A549 (cell line): ENCODE measurements around the gene KCTD15. TPM values are rescaled to one million over a fixed set of nuclear protein-coding genes. Genes with fewer than 3 reads are reported as not detected.

Experiments used
- ATAC-seq, 2 experiments: fragments of 200-7000 bp in 1 of 2; fragments of >200 bp in 1 of 2; cut with Nextera tagmentation in 1 of 2; cut with Tn5 transposase in 1 of 2; 3 replicates each; pipeline versions ENCODE4 v1.8.0 to v1.9.1; 2018 to 2020; ENCODE audit warnings: mild to moderate bottlenecking in 1 of 2, moderate library complexity in 1 of 2
- CTCF ChIA-PET: fragments of 300-600 bp; sonication (Branson Sonifier 250); formaldehyde crosslinking; extraction: SDS; loops from one replicate; lab custom pipeline; 2021; ENCODE audit warnings: antibody characterized with exemption, inconsistent platforms; lab: Yijun Ruan, JAX
- POLR2A ChIA-PET: fragments of 350-600 bp; formaldehyde crosslinking; extraction: SDS; loops from one replicate; lab custom pipeline; 2021; ENCODE audit warnings: antibody characterized with exemption, inconsistent platforms; lab: Yijun Ruan, JAX
- DNase-seq, 2 experiments: peaks; one replicate each; pipeline versions ENCODE4 v3.0.0 to v3.0.0-alpha.2; 2011 to 2016; ENCODE audit warnings: low read depth in 1 of 2, low spot score in 1 of 2
- FAIRE-seq: peaks from 2 replicates; lab custom pipeline; 2011; peaks lifted over from hg19 to GRCh38; lab: Jason Lieb, UNC
- H3K27ac ChIP-seq, 2 experiments: fragments of >200 bp; sonication (Bioruptor Twin); formaldehyde crosslinking; 3 replicates each; pipeline ENCODE4 v1.5.1; 2016 to 2017
- H3K4me1 ChIP-seq: fragments of >200 bp; sonication (Bioruptor Twin); formaldehyde crosslinking; 3 replicates; pipeline ENCODE4 v1.6.1; 2016
- H3K4me2 ChIP-seq: fragments of >200 bp; sonication (Bioruptor Twin); formaldehyde crosslinking; 3 replicates; pipeline ENCODE4 v1.6.1; 2016
- H3K4me3 ChIP-seq: fragments of >200 bp; sonication (Bioruptor Twin); formaldehyde crosslinking; 3 replicates; pipeline ENCODE4 v1.5.1; 2016
- H3K9me3 ChIP-seq: fragments of >200 bp; sonication (Bioruptor Twin); formaldehyde crosslinking; 3 replicates; pipeline ENCODE4 v1.6.1; 2016
- CHD2 ChIP-seq: fragments of 150-350 bp; IDR thresholded peaks from 2 replicates; pipeline ENCODE4 v1.6.1; 2014; ENCODE audit warnings: low read length; ENCODE audit not compliant: partially characterized antibody
- E2F6 ChIP-seq: IDR thresholded peaks from 2 replicates; pipeline ENCODE4 v1.6.1; 2012; ENCODE audit warnings: low read depth, borderline replicate concordance
- FOXS1 ChIP-seq: fragments of 250-450 bp; sonication (Bioruptor Pico); IDR thresholded peaks from 2 replicates; pipeline ENCODE4 v1.5.0; 2020; ENCODE audit warnings: mild to moderate bottlenecking, moderate library complexity
- HES2 ChIP-seq: fragments of >200 bp; sonication (Bioruptor Twin); formaldehyde crosslinking; IDR thresholded peaks from 2 replicates; pipeline ENCODE4 v1.6.1; 2016
- HMGXB4 ChIP-seq: fragments of 250-450 bp; sonication (Bioruptor Pico); IDR thresholded peaks from 2 replicates; pipeline ENCODE4 v1.5.0; 2021; ENCODE audit warnings: mild to moderate bottlenecking, moderate library complexity, borderline replicate concordance
- HOXA7 ChIP-seq: fragments of 250-450 bp; sonication (Bioruptor Pico); IDR thresholded peaks from 2 replicates; pipeline ENCODE4 v1.5.0; 2020; ENCODE audit warnings: mild to moderate bottlenecking, moderate library complexity
- HOXB5 ChIP-seq: fragments of 250-450 bp; sonication (Bioruptor Pico); IDR thresholded peaks from 2 replicates; pipeline ENCODE4 v1.5.0; 2020; ENCODE audit warnings: mild to moderate bottlenecking, moderate library complexity
- JUN ChIP-seq, 2 experiments: fragments of >200 bp; sonication (Bioruptor Twin); formaldehyde crosslinking; IDR thresholded peaks; 2 replicates in 1 of 2; 3 replicates in 1 of 2; pipeline ENCODE4 v1.6.1; 2016 to 2017
- JUNB ChIP-seq: fragments of >200 bp; sonication (Bioruptor Twin); formaldehyde crosslinking; IDR thresholded peaks from 2 replicates; pipeline ENCODE4 v1.6.1; 2016
- MAX ChIP-seq: IDR thresholded peaks from 2 replicates; pipeline ENCODE4 v1.6.1; 2012
- MAZ ChIP-seq: fragments of 150-350 bp; IDR thresholded peaks from 2 replicates; pipeline ENCODE4 v1.6.1; 2014; ENCODE audit warnings: antibody characterized with exemption, low read depth, low read length, borderline replicate concordance
- MYC ChIP-seq: IDR thresholded peaks from 2 replicates; pipeline ENCODE4 v1.6.1; 2012; ENCODE audit warnings: mild to moderate bottlenecking, inconsistent platforms, low read length, improper control_type of control experiment, borderline replicate concordance
- NPAS2 ChIP-seq: fragments of 250-450 bp; sonication (Bioruptor Pico); IDR thresholded peaks from 2 replicates; pipeline ENCODE4 v1.8.0; 2022; ENCODE audit warnings: mild to moderate bottlenecking, moderate library complexity, borderline replicate concordance
- POLR2A ChIP-seq: IDR thresholded peaks from 2 replicates; pipeline ENCODE4 v1.6.1; 2012; ENCODE audit warnings: mild to moderate bottlenecking, low read length
- RAD21 ChIP-seq, 2 experiments: fragments of >200 bp in 1 of 2; sonication (Bioruptor Twin) in 1 of 2; formaldehyde crosslinking in 1 of 2; IDR thresholded peaks in 1 of 2; conservative IDR thresholded peaks in 1 of 2; 2 replicates in 1 of 2; 3 replicates in 1 of 2; pipeline ENCODE4 v1.6.1; 2012 to 2018; ENCODE audit warnings: inconsistent platforms in 1 of 2
- RCOR1 ChIP-seq: fragments of 150-350 bp; IDR thresholded peaks from 2 replicates; pipeline ENCODE4 v1.6.1; 2014; ENCODE audit warnings: antibody characterized with exemption, low read length, low read depth
- TFCP2L1 ChIP-seq: fragments of 250-450 bp; sonication (Bioruptor Pico); IDR thresholded peaks from 2 replicates; pipeline ENCODE4 v1.5.0; 2021; ENCODE audit warnings: mild to moderate bottlenecking
- TP53 ChIP-seq: fragments of 250-450 bp; sonication (Bioruptor Pico); IDR thresholded peaks from 2 replicates; pipeline ENCODE4 v1.5.0; 2021; ENCODE audit warnings: mild to moderate bottlenecking, moderate library complexity
- ZNF302 ChIP-seq: fragments of 250-450 bp; sonication (Bioruptor Pico); IDR thresholded peaks from 2 replicates; pipeline ENCODE4 v1.9.0; 2021; ENCODE audit warnings: inconsistent platforms, mild to moderate bottlenecking, moderate library complexity
- WGBS: methylation state at CpG from one replicate; pipeline ENCODE4 v1.1.6; 2017; ENCODE audit errors: missing lambda C conversion rate; 5-methylcytosine and 5-hydroxymethylcytosine counted together
- polyA minus RNA-seq: library from RNA; depleted of rRNA, polyadenylated mRNA; stranded (reverse); fragments of >200 nt; gene quantifications from 2 replicates; pipeline ENCODE4 v1.2.3, GENCODE V29; 2011; rRNA and poly(A)+ RNA removed
- polyA plus RNA-seq, 4 experiments: library from polyadenylated mRNA; depleted of rRNA in 3 of 4; stranded (reverse); fragments of >200 nt; fragmentation: RNase III in 1 of 4; extraction: RNeasy Plus Mini Kit Qiagen cat#74134 plus additional on column Dnase treatment in 1 of 4; gene quantifications; 2 replicates in 3 of 4; 3 replicates in 1 of 4; pipeline ENCODE4 v1.2.3, GENCODE V29; 2011 to 2017
- TF ChIP-seq, protein P1 (sequence below): fragments of 450-650 bp; IDR thresholded peaks from 2 replicates; pipeline ENCODE4 v1.6.1; 2014; ENCODE audit warnings: antibody characterized with exemption
- TF ChIP-seq, protein P2 (sequence below): fragments of 200-600 bp; sonication (generic); IDR thresholded peaks from 2 replicates; pipeline ENCODE4 v1.6.1; 2016; ENCODE audit warnings: antibody characterized with exemption, mild to moderate bottlenecking, moderate library complexity

The KCTD15 gene, protein sequence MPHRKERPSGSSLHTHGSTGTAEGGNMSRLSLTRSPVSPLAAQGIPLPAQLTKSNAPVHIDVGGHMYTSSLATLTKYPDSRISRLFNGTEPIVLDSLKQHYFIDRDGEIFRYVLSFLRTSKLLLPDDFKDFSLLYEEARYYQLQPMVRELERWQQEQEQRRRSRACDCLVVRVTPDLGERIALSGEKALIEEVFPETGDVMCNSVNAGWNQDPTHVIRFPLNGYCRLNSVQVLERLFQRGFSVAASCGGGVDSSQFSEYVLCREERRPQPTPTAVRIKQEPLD
- polyA plus RNA-seq (2011; rRNA removed) = 54.0 and 55.7 TPM in 2 replicates
- 122 and 161 TPM in 2 replicates for polyA plus RNA-seq (2012; cell fraction: cytosol; rRNA removed)
- 266 and 321 TPM in 2 replicates for polyA plus RNA-seq (2012; cell fraction: nucleus; rRNA removed)
- polyA plus RNA-seq (2017; fragmentation: RNase III; extraction: RNeasy Plus Mini Kit Qiagen cat#74134 plus additional on column Dnase treatment) = 53.4 to 56.5 TPM (median 55.7 TPM) in 3 replicates
- polyA minus RNA-seq = 48.2 and 48.5 TPM in 2 replicates

DNA sequence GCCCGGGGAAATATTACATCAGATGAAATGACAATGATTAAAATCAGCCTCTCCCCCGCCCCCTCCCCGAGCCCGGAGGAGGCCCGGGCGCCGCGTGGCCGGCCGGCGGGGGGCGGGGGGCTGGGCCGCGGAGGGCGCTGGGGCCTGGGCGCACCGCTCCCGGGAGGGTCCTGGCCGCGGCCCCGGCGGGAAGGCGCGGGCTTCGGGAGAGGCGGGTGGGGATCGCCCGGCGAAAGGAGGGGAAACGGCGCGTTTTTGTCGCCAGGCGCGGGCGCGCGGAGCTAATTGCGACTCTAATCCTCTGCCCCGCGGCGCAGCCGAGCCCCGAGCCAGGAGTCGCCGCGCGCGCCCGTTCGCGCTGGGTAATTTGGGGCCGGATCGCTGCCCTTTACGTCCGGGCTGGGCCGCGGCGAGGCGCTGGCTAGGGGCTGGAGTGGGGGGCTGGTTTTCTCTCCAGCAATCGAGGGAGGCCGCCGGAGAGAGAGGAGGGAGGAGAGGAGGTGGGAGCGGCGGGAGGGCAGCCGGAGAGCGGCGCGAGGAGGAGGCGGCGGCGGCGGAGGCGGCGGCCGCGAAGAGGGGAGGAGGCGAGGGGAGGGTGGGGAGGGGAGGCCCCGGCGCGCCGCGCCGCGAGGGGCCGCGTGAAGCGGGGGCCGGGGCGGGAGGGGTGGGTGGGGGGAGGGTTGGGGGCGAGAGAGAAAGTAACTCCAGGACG is at the start of gene KCTD15:
Gene KCTD15 (plus strand): TSS at position 707 of the 712 bp plus-strand sequence. CDS start 3,585 bp downstream, outside the sequence.
- FAIRE-seq = no peak
- 3% methylated on average over 36 of the region's 92 CpGs for WGBS
- peak within 1 kb of the TSS; percentile 87 for H3K4me2 ChIP-seq
- H3K4me3 ChIP-seq = peak within 1 kb of the TSS; percentile 88
- TF ChIP-seq NPAS2 (no peak), TFCP2L1 (peak; percentile 86), HOXA7 (CRISPR knock-in tag) (peak; percentile 78; the same call in 1 of the 2 replicates), E2F6 (peak; percentile 46; the same call in 1 of the 2 replicates), MAZ (no peak), HOXB5 (CRISPR knock-in tag) (peak; percentile 15), RCOR1 (no peak), MYC (peak; percentile 96; the same call in 1 of the 2 replicates), MAX (peak; percentile 33), JUNB (no peak), CHD2 (peak; percentile 45), POLR2A (peak; percentile 57), HMGXB4 (CRISPR knock-in tag) (peak; percentile 71; the same call in 1 of the 2 replicates), HES2 (no peak), ZNF302 (no peak), TP53 (0 out of 2 replicates have a peak, but pooled peaks have one; percentile 56)
- TF ChIP-seq, protein P1, sequence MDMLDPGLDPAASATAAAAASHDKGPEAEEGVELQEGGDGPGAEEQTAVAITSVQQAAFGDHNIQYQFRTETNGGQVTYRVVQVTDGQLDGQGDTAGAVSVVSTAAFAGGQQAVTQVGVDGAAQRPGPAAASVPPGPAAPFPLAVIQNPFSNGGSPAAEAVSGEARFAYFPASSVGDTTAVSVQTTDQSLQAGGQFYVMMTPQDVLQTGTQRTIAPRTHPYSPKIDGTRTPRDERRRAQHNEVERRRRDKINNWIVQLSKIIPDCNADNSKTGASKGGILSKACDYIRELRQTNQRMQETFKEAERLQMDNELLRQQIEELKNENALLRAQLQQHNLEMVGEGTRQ = no peak
- TF ChIP-seq, all 56 proteins: peak for 10
- ChIA-PET POLR2A (interaction anchor here (0.9 to 2.7 kb wide), 9 partner anchors 8 to 376 kb away, joined by 3 to 14 read pairs (median 5); partner anchors contain the start of genes LSM14A and PEPD), CTCF (interaction anchor here (0.6 to 10.0 kb wide), 27 partner anchors 8 to 563 kb away, joined by 3 to 313 read pairs (median 5); no protein-coding TSS in a partner anchor)
- Histone ChIP-seq H3K4me1 (peaks cover 29% of the 10 kb centered on the region), H3K27ac (peak within 1 kb of the TSS; percentile 96 to 97), H3K9me3 (no peaks in the 10 kb centered on the region)
- ATAC-seq (peak; percentile 47 to 52), DNase-seq (peak in 1 of 2 experiments; percentile 66)

DNA sequence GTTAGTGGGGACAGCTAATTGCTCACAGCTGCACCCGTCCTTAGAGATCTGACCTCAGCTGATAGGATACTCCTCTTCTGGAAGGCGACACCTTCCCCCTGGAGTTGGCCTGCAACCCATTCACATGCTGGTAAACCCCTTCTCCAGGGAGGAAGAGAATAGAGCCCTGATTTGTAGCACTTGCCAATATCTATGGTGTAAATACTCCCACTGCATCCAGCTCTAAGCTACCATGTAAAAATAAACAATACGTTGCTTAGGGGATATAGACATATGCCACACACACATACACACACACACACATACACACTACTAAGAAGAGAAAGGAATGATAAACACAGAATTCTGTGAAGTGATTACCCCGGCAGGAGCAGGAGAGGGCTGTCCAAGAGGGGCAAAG is 49.4 kb upstream of the KCTD15 start:
- ChIA-PET CTCF (interaction anchor here (1.2 to 7.1 kb wide), 5 partner anchors 9 to 337 kb away, joined by 5 to 65 read pairs (median 9); no protein-coding TSS in a partner anchor), POLR2A (interaction anchor here (0.5 kb wide), 1 partner anchor 108 kb away, joined by 4 read pairs; no protein-coding TSS in a partner anchor)
- H3K27ac ChIP-seq = no peak overlapping the region
- FAIRE-seq = no peak
- no peaks in the 10 kb centered on the region for H3K9me3 ChIP-seq
- 1% methylated on average over 4 of the region's 4 CpGs for WGBS
- H3K4me1 ChIP-seq = no peaks in the 10 kb centered on the region
- no peak for ATAC-seq
- H3K4me3 ChIP-seq = no peak overlapping the region
- H3K4me2 ChIP-seq = no peak overlapping the region
- no peak for DNase-seq
- TF ChIP-seq, protein P2, sequence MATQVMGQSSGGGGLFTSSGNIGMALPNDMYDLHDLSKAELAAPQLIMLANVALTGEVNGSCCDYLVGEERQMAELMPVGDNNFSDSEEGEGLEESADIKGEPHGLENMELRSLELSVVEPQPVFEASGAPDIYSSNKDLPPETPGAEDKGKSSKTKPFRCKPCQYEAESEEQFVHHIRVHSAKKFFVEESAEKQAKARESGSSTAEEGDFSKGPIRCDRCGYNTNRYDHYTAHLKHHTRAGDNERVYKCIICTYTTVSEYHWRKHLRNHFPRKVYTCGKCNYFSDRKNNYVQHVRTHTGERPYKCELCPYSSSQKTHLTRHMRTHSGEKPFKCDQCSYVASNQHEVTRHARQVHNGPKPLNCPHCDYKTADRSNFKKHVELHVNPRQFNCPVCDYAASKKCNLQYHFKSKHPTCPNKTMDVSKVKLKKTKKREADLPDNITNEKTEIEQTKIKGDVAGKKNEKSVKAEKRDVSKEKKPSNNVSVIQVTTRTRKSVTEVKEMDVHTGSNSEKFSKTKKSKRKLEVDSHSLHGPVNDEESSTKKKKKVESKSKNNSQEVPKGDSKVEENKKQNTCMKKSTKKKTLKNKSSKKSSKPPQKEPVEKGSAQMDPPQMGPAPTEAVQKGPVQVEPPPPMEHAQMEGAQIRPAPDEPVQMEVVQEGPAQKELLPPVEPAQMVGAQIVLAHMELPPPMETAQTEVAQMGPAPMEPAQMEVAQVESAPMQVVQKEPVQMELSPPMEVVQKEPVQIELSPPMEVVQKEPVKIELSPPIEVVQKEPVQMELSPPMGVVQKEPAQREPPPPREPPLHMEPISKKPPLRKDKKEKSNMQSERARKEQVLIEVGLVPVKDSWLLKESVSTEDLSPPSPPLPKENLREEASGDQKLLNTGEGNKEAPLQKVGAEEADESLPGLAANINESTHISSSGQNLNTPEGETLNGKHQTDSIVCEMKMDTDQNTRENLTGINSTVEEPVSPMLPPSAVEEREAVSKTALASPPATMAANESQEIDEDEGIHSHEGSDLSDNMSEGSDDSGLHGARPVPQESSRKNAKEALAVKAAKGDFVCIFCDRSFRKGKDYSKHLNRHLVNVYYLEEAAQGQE = no peak
- TF ChIP-seq JUNB (no peak), TFCP2L1 (no peak), POLR2A (no peak), FOXS1 (CRISPR knock-in tag) (no peak), RAD21 (conservative IDR thresholded peaks at IDR 0.05 in 1 of 2, IDR thresholded peaks at IDR 0.05 in 1 of 2) (no peak), JUN (IDR thresholded peaks at IDR 0.05) (no peak), HOXA7 (CRISPR knock-in tag) (no peak), NPAS2 (no peak)
- TF ChIP-seq, protein P1 = no peak
